HG03045 (cell line): ENCODE measurements around the gene SCN4A.
A peak's percentile ranks its signal among the peaks of the same experiment; 100 is the strongest.

ENCODE experiments used
- ATAC-seq: cut with Tn5 transposase; IDR thresholded peaks from one replicate; pipeline ENCODE4 v1.9.1; 2021; ENCODE audit warnings: mild to moderate bottlenecking, moderate library complexity; ENCODE audit not compliant: unreplicated experiment

SCN4A gene

GRCh38 chr17:63960006-63960405 is 12.7 kb downstream of the SCN4A start:
- no peak for ATAC-seq

- ATAC-seq = no peak
Measured at GRCh38 chr17:63956296-63956920, 16.3 kb downstream of the SCN4A start.

GRCh38 chr17:63955791-63956190 is 16.9 kb downstream of the SCN4A start:
- ATAC-seq = no peak

- ATAC-seq = no peak
Measured at GRCh38 chr17:63955232-63955631, 17.5 kb downstream of the SCN4A start.

- ATAC-seq = no peak
Measured at GRCh38 chr17:63954402-63955063, 18.2 kb downstream of the SCN4A start.

GRCh38 chr17:63950940-63951907 is 21.5 kb downstream of the SCN4A start:
- ATAC-seq = no peak

GRCh38 chr17:63949576-63950250 is 23.0 kb downstream of the SCN4A start:
- ATAC-seq = no peak

GRCh38 chr17:63948521-63948920 is 24.2 kb downstream of the SCN4A start:
- no peak for ATAC-seq

- ATAC-seq = no peak
Measured at GRCh38 chr17:63947711-63948330, 24.9 kb downstream of the SCN4A start.

GRCh38 chr17:63946440-63947363 is 26.0 kb downstream of the SCN4A start:
- peak; percentile 60 for ATAC-seq

- no peak for ATAC-seq
Measured at GRCh38 chr17:63945784-63946439, 26.8 kb downstream of the SCN4A start.

- ATAC-seq = no peak
Measured at GRCh38 chr17:63944736-63945499, 27.8 kb downstream of the SCN4A start.

GRCh38 chr17:63943745-63944144 is 29.0 kb downstream of the SCN4A start:
- ATAC-seq = no peak

- no peak for ATAC-seq
Measured at GRCh38 chr17:63942309-63942985, 30.3 kb downstream of the SCN4A start.

GRCh38 chr17:63941751-63942150 is 31.0 kb downstream of the SCN4A start:
- ATAC-seq = no peak

GRCh38 chr17:63941162-63941561 is 31.6 kb downstream of the SCN4A start:
- ATAC-seq = no peak

- ATAC-seq = no peak
Measured at GRCh38 chr17:63940584-63940983, 32.1 kb downstream of the SCN4A start.

GRCh38 chr17:63939884-63940283 is 32.8 kb downstream of the SCN4A start:
- no peak for ATAC-seq
